Stimulated activated effector memory CD8-positive, alpha-beta T cell treated with anti-CD3 and anti-CD28 coated beads, Interleukin-12 subunit alpha, Interleukin-12 subunit beta, amount 100 ng/mL, for 72 hours (primary cell): ENCODE results near the gene GPA33.
A peak's percentile ranks its signal among the peaks of the same experiment; 100 is the strongest.

Experiments
- ATAC-seq: fragments of 150-1000 bp; cut with Tn5 transposase; 2 replicates; pipeline ENCODE4 v1.10.0; 2021
- DNase-seq, 2 donors: peaks; one replicate each; pipeline ENCODE4 v3.0.0; 2021 to 2022; ENCODE audit warnings: low spot score in 2 of 2
- H3K27ac Mint-ChIP-seq: one replicate; pipeline ENCODE4 v1.8.0; 2022; ENCODE audit warnings: mild to moderate bottlenecking, mixed read lengths
- H3K36me3 Mint-ChIP-seq: one replicate; pipeline ENCODE4 v1.8.0; 2022; ENCODE audit warnings: mild to moderate bottlenecking, mixed read lengths
- H3K4me1 Mint-ChIP-seq: one replicate; pipeline ENCODE4 v1.8.0; 2022; ENCODE audit warnings: mixed read lengths
- H3K4me3 Mint-ChIP-seq: one replicate; pipeline ENCODE4 v1.8.0; 2022; ENCODE audit warnings: mild to moderate bottlenecking, mixed read lengths
- H3K9me3 Mint-ChIP-seq: one replicate; pipeline ENCODE4 v1.8.0; 2022; ENCODE audit warnings: mixed read lengths

GPA33 gene

DNA sequence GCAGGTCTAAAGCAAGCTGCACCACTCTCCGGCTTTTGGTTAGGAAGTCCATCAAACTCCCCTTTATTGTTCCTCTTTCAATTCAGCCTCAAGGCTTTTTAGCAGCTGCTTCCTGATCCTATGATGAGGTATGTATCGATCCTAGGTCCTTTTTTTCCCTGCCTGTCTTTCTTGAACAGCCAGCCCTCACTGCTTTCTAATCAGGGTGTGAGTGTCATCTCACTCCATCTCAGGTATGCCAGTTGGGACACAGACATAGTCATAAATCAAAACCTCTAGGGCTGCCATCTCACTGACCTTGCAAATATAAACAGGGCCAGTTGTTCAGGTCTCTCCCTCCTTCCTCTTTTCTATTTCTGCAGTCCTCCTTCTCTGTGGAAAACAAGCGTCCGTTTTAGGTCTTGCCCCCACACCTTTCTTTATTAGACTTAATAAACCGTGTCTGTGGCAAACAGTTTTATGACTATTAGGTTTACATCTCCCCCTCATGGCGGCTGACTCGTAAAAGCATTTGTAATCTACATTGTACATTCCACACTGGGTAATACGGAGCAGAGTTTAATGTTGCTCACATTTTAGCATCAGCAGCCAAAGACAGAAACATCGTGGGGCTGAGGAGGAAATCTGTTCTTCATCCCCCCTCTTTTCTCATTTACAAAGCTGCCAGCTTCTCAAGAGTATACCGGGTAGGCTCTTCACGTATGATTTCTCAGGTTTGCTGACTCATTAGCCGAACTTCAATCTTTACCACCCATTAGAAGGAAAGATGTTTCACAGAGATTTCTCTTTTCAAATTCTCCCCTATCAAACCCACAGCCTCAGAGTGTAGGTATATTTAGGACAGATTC, 15.3 kb upstream of the GPA33 start:
- H3K27ac Mint-ChIP-seq, result no peak overlapping the region
- no peak for DNase-seq
- H3K36me3 Mint-ChIP-seq, result no peaks in the 10 kb centered on the region
- H3K4me3 Mint-ChIP-seq, result no peak overlapping the region
- no peak for ATAC-seq
- H3K9me3 Mint-ChIP-seq, result peaks cover 4% of the 10 kb centered on the region
- peaks cover 47% of the 10 kb centered on the region for H3K4me1 Mint-ChIP-seq

DNA sequence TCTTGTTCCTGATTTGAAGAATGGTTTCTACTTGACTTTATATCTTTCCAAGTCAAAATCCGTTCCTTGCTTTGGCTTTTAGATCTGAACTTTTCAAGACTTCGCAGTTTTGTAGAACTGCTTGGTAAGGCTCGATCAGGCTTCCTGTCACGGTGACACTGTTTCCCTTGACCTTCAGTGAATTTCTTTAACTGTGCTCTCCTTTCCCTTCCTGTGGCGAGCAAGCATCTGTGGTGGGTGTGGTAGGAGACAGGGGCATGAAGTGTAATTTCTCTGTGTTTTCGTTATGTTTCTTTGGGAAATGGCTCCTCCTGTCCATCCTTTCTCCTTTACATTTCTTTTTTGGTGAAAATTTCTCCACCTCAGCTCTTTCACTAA, 14.1 kb upstream of the GPA33 start:
- no peaks in the 10 kb centered on the region for H3K9me3 Mint-ChIP-seq
- DNase-seq (no peak), ATAC-seq (no peak)
- H3K4me3 Mint-ChIP-seq, result no peak overlapping the region
- H3K36me3 Mint-ChIP-seq, result no peaks in the 10 kb centered on the region
- H3K4me1 Mint-ChIP-seq, result peaks cover 34% of the 10 kb centered on the region
- H3K27ac Mint-ChIP-seq, result no peak overlapping the region

DNA sequence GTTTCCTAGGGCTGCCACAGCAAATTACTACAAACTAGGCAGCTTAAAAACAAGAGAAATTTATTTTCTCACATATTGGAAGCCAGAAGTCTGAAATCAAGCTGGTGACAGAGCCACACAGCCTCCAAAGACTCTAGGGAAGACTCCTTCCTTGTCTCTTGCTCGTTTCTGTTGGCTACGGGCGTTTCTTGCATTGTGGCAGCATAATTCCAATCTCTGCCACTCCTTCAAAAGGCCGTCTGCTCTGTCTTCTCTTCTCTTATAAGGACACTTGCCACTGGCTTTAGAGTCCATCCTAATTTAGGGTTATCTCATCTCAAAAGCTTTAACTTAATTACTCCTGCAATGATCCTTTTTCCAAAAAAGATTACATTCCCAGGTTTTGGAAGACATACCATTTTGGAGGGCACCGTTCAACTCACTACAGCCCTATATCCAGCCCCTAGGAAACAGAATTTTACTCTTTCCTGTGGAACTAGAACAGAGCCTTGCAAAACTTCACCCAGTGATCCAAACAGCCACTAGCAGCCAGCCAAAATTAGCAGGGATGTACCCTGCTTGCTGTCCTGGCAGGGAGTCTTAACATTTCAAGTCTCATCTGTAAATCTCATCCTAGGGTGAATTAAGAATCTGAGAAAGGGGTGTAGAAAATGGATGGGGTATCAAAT, 12.9 kb upstream of the GPA33 start:
- no peak overlapping the region for H3K27ac Mint-ChIP-seq
- no peak for ATAC-seq

DNA sequence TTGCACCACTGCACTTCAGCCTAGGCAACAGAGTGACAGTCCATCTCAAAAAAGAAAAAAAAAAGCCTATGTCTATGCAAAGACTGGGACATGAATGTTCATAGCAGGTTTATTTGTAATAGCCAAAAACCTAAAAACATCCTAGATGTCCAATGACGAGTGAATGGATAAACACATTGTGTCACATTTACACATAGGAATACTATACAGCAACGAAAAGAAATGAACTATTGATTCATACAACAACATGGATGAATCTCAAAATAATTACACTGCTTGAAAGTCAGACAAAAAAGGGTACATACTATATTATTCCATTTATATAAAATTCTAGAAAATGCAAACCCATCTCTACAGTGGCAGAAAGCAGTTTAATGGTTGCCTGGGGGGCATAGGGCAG, 11.6 kb upstream of the GPA33 start:
- no peak overlapping the region for H3K27ac Mint-ChIP-seq
- no peak overlapping the region for H3K4me3 Mint-ChIP-seq
- no peaks in the 10 kb centered on the region for H3K9me3 Mint-ChIP-seq
- H3K4me1 Mint-ChIP-seq, result peaks cover 26% of the 10 kb centered on the region
- H3K36me3 Mint-ChIP-seq, result no peaks in the 10 kb centered on the region
- DNase-seq, result no peak
- ATAC-seq, result no peak

More for the DNA sequence above, 12.9 kb upstream of the GPA33 start:
- H3K4me1 Mint-ChIP-seq, result peaks cover 26% of the 10 kb centered on the region
- no peak for DNase-seq
- no peak overlapping the region for H3K4me3 Mint-ChIP-seq
- H3K36me3 Mint-ChIP-seq, result no peaks in the 10 kb centered on the region
- no peaks in the 10 kb centered on the region for H3K9me3 Mint-ChIP-seq

DNA sequence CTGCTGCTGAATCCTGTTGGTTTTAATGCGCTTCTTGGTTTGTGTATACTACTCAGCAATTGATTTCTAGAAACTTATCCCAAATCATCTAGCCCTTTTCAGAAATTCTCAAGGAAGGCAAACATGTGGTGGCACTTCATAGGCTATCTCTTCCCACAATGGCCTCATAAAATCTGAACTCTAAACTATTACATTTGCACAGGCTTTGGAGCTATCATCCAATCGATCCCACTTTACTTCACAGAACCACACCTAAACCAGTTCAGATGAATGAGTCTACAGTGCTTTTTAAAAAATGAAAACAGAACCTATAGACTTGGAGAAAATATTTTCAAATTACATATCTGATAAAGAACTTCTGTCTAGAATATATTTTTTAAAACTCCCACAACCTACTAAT, 10.6 kb upstream of the GPA33 start:
- DNase-seq (no peak), ATAC-seq (no peak)
- H3K4me1 Mint-ChIP-seq, result peaks cover 26% of the 10 kb centered on the region
- no peaks in the 10 kb centered on the region for H3K9me3 Mint-ChIP-seq
- no peak overlapping the region for H3K27ac Mint-ChIP-seq
- H3K36me3 Mint-ChIP-seq, result no peaks in the 10 kb centered on the region
- no peak overlapping the region for H3K4me3 Mint-ChIP-seq

GRCh38 chr1:167099851-167100250, 9.7 kb upstream of the GPA33 start:
- no peak for ATAC-seq
- no peaks in the 10 kb centered on the region for H3K36me3 Mint-ChIP-seq
- H3K27ac Mint-ChIP-seq, result no peak overlapping the region

GRCh38 chr1:167095368-167095767, 5.2 kb upstream of the GPA33 start:
- ATAC-seq (no peak), DNase-seq (no peak)
- Mint-ChIP-seq H3K36me3 (no peaks in the 10 kb centered on the region), H3K9me3 (no peaks in the 10 kb centered on the region), H3K27ac (no peak overlapping the region), H3K4me1 (peaks cover 10% of the 10 kb centered on the region), H3K4me3 (no peak overlapping the region)

More at GRCh38 chr1:167099851-167100250, 9.7 kb upstream of the GPA33 start:
- no peak overlapping the region for H3K4me3 Mint-ChIP-seq
- DNase-seq, result no peak
- H3K9me3 Mint-ChIP-seq, result no peaks in the 10 kb centered on the region
- H3K4me1 Mint-ChIP-seq, result peaks cover 22% of the 10 kb centered on the region

DNA sequence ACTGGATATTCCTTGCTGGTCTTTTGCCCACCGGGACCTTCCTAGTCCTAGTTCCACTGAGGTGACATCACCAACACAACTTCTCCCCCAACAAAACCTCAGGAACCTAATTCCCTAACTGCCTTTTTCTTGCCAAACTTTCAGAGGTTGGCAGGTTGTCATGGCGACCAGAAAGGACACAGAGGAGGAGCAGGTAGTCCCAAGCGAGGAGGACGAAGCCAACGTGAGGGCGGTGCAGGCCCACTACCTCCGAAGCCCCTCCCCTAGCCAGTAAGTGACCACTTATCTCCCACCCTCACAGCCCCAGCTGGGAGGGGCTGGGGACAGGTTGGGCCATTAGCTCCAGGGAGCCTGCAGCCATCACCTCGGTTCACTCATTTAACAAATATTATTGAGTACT, 4.5 kb upstream of the GPA33 start:
- no peak for DNase-seq
- ATAC-seq, result no peak
- no peak overlapping the region for H3K4me3 Mint-ChIP-seq
- H3K9me3 Mint-ChIP-seq, result no peaks in the 10 kb centered on the region
- H3K36me3 Mint-ChIP-seq, result no peaks in the 10 kb centered on the region
- H3K27ac Mint-ChIP-seq, result no peak overlapping the region
- H3K4me1 Mint-ChIP-seq, result peaks cover 15% of the 10 kb centered on the region

DNA sequence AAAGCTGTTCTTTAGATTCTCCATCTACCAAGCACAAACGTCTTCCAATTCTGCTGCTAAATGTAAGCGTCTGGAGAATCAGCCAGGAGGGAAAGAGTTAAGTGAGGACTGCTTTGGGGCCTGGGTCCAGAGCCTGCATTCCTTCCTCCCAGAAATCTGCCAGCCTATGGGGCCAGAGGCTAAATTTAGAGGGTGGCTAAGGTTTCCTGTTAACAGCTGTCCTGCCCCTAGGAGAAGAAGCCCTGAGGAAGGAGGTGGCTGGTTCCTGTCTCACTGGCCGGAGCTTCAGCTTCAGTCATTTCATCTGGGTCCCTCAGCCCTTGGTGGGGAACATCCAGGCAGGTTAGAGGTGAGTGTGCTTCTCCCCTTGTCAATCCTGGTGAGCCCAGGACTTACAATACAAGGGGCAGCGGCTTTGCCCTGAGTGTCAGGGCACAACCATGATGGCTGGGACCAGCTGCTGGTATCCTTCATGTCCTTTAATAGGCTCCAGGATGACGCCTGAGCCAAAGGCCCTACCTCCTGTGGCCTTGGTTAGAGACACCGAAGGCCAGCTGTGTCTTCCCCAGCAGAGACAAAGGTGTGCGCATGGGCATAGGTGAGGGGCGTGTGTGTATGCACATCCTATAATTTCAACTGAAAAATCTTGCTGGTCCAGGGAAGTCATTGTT, 3.8 kb upstream of the GPA33 start, which contains the start of gene STYXL2:
Gene STYXL2, plus strand, starts transcription at position 230 of the 671 bp plus-strand sequence. CDS start 775 bp downstream, outside the sequence.
- H3K36me3 Mint-ChIP-seq, result no peaks in the 10 kb centered on the region
- no peak for DNase-seq
- no peak for ATAC-seq
- H3K27ac Mint-ChIP-seq, result no peak within 1 kb of the TSS
- H3K4me3 Mint-ChIP-seq, result no peak within 1 kb of the TSS
- no peaks in the 10 kb centered on the region for H3K9me3 Mint-ChIP-seq
- H3K4me1 Mint-ChIP-seq, result peaks cover 22% of the 10 kb centered on the region

DNA sequence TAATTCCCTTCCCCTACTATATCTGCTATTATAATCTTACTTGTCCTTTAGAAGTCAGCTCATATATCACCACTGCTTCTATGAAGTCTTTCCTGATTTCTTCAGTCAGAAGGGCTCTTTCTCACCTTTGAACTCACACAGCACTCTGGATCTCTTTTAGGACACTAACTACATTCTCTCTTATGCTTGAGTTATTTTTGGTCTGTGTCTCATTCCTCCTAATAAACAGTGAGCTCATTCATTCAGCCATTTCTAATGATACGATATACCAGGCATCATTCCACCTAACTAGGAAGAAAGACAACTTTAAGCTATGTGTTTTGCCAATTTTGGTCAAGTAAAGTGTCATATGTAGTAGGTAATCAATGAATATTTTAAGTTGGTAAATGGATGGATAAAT, 2.5 kb upstream of the GPA33 start:
- DNase-seq (no peak), ATAC-seq (no peak)
- Mint-ChIP-seq H3K9me3 (no peaks in the 10 kb centered on the region), H3K4me1 (peaks cover 23% of the 10 kb centered on the region), H3K27ac (no peak overlapping the region), H3K36me3 (no peaks in the 10 kb centered on the region), H3K4me3 (no peak overlapping the region)

DNA sequence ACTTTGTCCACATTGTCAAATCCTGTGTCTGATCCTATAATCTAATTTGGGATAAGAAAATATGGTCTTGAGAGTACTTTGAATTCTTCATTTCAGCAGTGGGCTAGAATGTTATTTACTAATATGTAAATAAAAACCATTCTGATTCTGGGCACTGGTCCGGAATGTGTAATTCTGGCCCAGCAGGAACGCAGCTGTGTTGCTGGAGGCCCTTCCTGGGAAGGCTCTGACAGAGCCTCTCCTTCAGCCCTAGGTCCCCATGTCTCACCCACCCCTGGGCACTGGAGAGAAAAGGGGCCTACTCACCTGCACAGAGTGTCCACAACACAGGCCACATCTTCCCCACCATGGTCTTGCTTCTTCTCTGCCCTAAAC, 251 bp downstream of the GPA33 start:
- Mint-ChIP-seq H3K36me3 (no peaks in the 10 kb centered on the region), H3K4me1 (peaks cover 19% of the 10 kb centered on the region), H3K4me3 (peak overlapping the region; percentile 48), H3K9me3 (no peaks in the 10 kb centered on the region), H3K27ac (peak overlapping the region; percentile 97)
- DNase-seq, result no peak
- no peak for ATAC-seq

GRCh38 chr1:167088746-167089417, 1.3 kb downstream of the GPA33 start:
- Mint-ChIP-seq H3K36me3 (no peaks in the 10 kb centered on the region), H3K4me3 (no peak overlapping the region), H3K4me1 (peaks cover 17% of the 10 kb centered on the region), H3K27ac (peak overlapping the region; percentile 97), H3K9me3 (no peaks in the 10 kb centered on the region)
- DNase-seq (no peak), ATAC-seq (no peak)

GRCh38 chr1:167086768-167087167, 3.4 kb downstream of the GPA33 start:
- H3K9me3 Mint-ChIP-seq, result no peaks in the 10 kb centered on the region
- peaks cover 17% of the 10 kb centered on the region for H3K4me1 Mint-ChIP-seq
- no peak overlapping the region for H3K4me3 Mint-ChIP-seq
- no peak overlapping the region for H3K27ac Mint-ChIP-seq
- ATAC-seq (no peak), DNase-seq (no peak)
- H3K36me3 Mint-ChIP-seq, result no peaks in the 10 kb centered on the region

DNA sequence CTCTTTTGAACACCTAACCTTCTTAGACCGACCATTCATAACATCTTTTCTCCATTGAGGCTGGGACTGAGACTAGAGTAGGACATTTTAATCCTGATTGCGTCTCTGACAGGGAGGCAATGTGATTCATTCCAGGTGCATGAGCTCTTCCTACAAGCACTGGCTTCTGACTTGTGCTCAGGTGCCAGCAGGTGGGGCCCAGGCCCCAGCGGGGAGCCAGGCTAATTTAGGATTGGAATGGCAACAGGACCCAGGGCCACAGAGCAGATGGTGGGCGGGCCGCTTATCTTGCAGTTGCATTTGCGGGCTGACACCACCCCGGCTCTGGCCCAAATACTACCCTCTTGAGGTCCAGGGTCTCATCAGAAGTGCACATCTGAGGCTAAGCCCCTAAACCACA, 4.1 kb downstream of the GPA33 start:
- no peak for ATAC-seq
- H3K27ac Mint-ChIP-seq, result no peak overlapping the region

GRCh38 chr1:167084757-167085156, 5.4 kb downstream of the GPA33 start:
- peaks cover 8% of the 10 kb centered on the region for H3K4me1 Mint-ChIP-seq
- no peak overlapping the region for H3K27ac Mint-ChIP-seq
- H3K9me3 Mint-ChIP-seq, result no peaks in the 10 kb centered on the region
- no peak overlapping the region for H3K4me3 Mint-ChIP-seq
- ATAC-seq (peak; percentile 36), DNase-seq (no peak)
- H3K36me3 Mint-ChIP-seq, result no peaks in the 10 kb centered on the region

More for the DNA sequence above, 4.1 kb downstream of the GPA33 start:
- Mint-ChIP-seq H3K9me3 (no peaks in the 10 kb centered on the region), H3K4me1 (peaks cover 17% of the 10 kb centered on the region), H3K4me3 (no peak overlapping the region), H3K36me3 (no peaks in the 10 kb centered on the region)
- no peak for DNase-seq
